Endothelial cell of umbilical vein (primary cell): ENCODE data around the gene MISP. TPM values are rescaled to one million over a fixed set of nuclear protein-coding genes. Genes with fewer than 3 reads are reported as not detected.
"Not testable (repeated sequence)": the region's sequence is repeated elsewhere in the genome, so short reads cannot be mapped to it uniquely, and the experiment has no call there.

ENCODE experiments used
- BruUV-seq: library from RNA; stranded (reverse); fragments of 400-500 nt; replicated peaks from 2 replicates; lab custom pipeline; 2021; lab: Mats Ljungman, UMichigan
- CTCF ChIA-PET: fragments of 300-600, 350-600 bp; sonication (Branson Sonifier 250); formaldehyde crosslinking; loops from one replicate; lab custom pipeline; 2021; ENCODE audit warnings: antibody characterized with exemption, inconsistent platforms; lab: Charles Lee
- POLR2A ChIA-PET: fragments of 300-600, 350-600 bp; sonication (Branson Sonifier 250); formaldehyde crosslinking; loops from one replicate; lab custom pipeline; 2021; ENCODE audit warnings: antibody characterized with exemption, inconsistent platforms; lab: Charles Lee
- DNase-seq: peaks from one replicate; pipeline ENCODE4 v3.0.0-alpha.2; 2011; ENCODE audit warnings: low read depth, low spot score
- FAIRE-seq: peaks from 2 replicates; lab custom pipeline; 2011; peaks lifted over from hg19 to GRCh38; lab: Jason Lieb, UNC
- H2AFZ ChIP-seq: 2 replicates; pipeline ENCODE4 v1.6.0; 2012; ENCODE audit warnings: low read depth, low read length, control low read depth, inconsistent platforms
- H3K27ac ChIP-seq: 2 replicates; pipeline ENCODE4 v1.5.1; 2011; ENCODE audit warnings: low read depth, mild to moderate bottlenecking, control low read depth, low read length, moderate library complexity; ENCODE audit not compliant: insufficient read depth
- H3K27me3 ChIP-seq, 2 experiments: 2 replicates each; pipeline versions ENCODE4 v1.6.0 to v1.6.1; 2011; ENCODE audit warnings: low read length in 2 of 2, mixed read lengths in 1 of 2; ENCODE audit not compliant: control insufficient read depth in 2 of 2, insufficient read depth in 2 of 2
- H3K36me3 ChIP-seq, 2 experiments: 2 replicates in 1 of 2; 3 replicates in 1 of 2; pipeline ENCODE4 v1.5.1; 2011; ENCODE audit warnings: low read length in 2 of 2, mild to moderate bottlenecking in 1 of 2, moderate library complexity in 1 of 2; ENCODE audit not compliant: control insufficient read depth in 2 of 2, insufficient read depth in 2 of 2; ENCODE audit errors: extremely low read depth in 1 of 2
- H3K4me1 ChIP-seq: 3 replicates; pipeline ENCODE4 v1.5.1; 2011; ENCODE audit warnings: mild to moderate bottlenecking, low read length; ENCODE audit not compliant: control insufficient read depth, insufficient read depth; ENCODE audit errors: extremely low read depth
- H3K4me2 ChIP-seq: 2 replicates; pipeline ENCODE4 v1.6.1; 2011; ENCODE audit warnings: low read length, control low read depth, mixed read lengths; ENCODE audit not compliant: insufficient read depth
- H3K4me3 ChIP-seq, 3 experiments: fragments of 200-600 bp in 1 of 3; sonication (generic), shearing (Covaris generic) in 1 of 3; replicated peaks in 1 of 3; 2 replicates each; pipeline ENCODE4 v1.5.1; 2011 to 2016; ENCODE audit warnings: control low read depth in 3 of 3, low read length in 3 of 3, mild to moderate bottlenecking in 2 of 3, inconsistent platforms in 1 of 3, low read depth in 1 of 3, moderate library complexity in 1 of 3; ENCODE audit not compliant: insufficient read depth in 1 of 3
- H3K79me2 ChIP-seq: 2 replicates; pipeline ENCODE4 v1.6.0; 2012; ENCODE audit warnings: low read length, inconsistent platforms; ENCODE audit not compliant: control insufficient read depth, insufficient read depth
- H3K9ac ChIP-seq: replicated peaks from 2 replicates; pipeline ENCODE3; 2011; ENCODE audit warnings: low read length, control low read depth; ENCODE audit not compliant: insufficient read depth; ENCODE audit errors: extremely low read depth
- H3K9me1 ChIP-seq: replicated peaks from 3 replicates; pipeline ENCODE4 v1.6.0; 2011; ENCODE audit warnings: mild to moderate bottlenecking, low read length; ENCODE audit not compliant: control insufficient read depth, insufficient read depth; ENCODE audit errors: extremely low read depth
- H3K9me3 ChIP-seq: replicated peaks from 2 replicates; pipeline ENCODE4 v1.5.1; 2012; ENCODE audit warnings: low read length, inconsistent platforms; ENCODE audit not compliant: control insufficient read depth, insufficient read depth
- H4K20me1 ChIP-seq: replicated peaks from 2 replicates; pipeline ENCODE3; 2011; ENCODE audit warnings: mild to moderate bottlenecking, low read length; ENCODE audit not compliant: control insufficient read depth, insufficient read depth; ENCODE audit errors: extremely low read depth
- FOS ChIP-seq: IDR thresholded peaks from 2 replicates; pipeline ENCODE4 v1.6.1; 2011; ENCODE audit warnings: mild to moderate bottlenecking, low read length, moderate library complexity, borderline replicate concordance; ENCODE audit not compliant: insufficient read depth
- MYC ChIP-seq: IDR thresholded peaks from one replicate; pipeline ENCODE4 v1.6.1; 2011; ENCODE audit warnings: mild to moderate bottlenecking, low read depth, low read length
- POLR2AphosphoS5 ChIP-seq: IDR thresholded peaks from 2 replicates; pipeline ENCODE4 v1.6.1; 2012; ENCODE audit warnings: low read depth, mild to moderate bottlenecking, control low read depth, low read length, moderate library complexity; ENCODE audit not compliant: insufficient read depth
- dilution Hi-C: fragments of 300-500 bp; cut with MboI; formaldehyde crosslinking; loops from one replicate; pipeline ENCODE4 v1.15.0; 2019; ENCODE audit warnings: low sequenced_read_pairs; ENCODE audit not compliant: extremely low pct_ligation_motif_present
- intact Hi-C: fragments of 100-400 bp; cut with micrococcal nuclease; formaldehyde crosslinking; loops from one replicate; pipeline ENCODE4 v1.10.0; 2022
- polyA plus RNA-seq, 4 experiments: library from polyadenylated mRNA; depleted of rRNA in 3 of 4; stranded (reverse) in 3 of 4; unstranded in 1 of 4; fragments of >200 nt; gene quantifications; 2 replicates each; pipeline versions ENCODE4 v1.2.1 to v1.2.3, GENCODE V29; 2011 to 2012; ENCODE audit warnings: missing spikeins in 1 of 4
- total RNA-seq: library from RNA; stranded (reverse); gene quantifications from 2 replicates; pipeline ENCODE4 v1.2.3, GENCODE V29; 2021
- TF ChIP-seq, protein P1 (sequence below), 2 donors: IDR thresholded peaks; 1 replicate in 1 of 2; 2 replicates in 1 of 2; pipeline ENCODE4 v1.5.1; 2011; ENCODE audit warnings: low read length in 2 of 2, mild to moderate bottlenecking in 2 of 2, moderate library complexity in 2 of 2, control low read depth in 1 of 2, inconsistent platforms in 1 of 2, low read depth in 1 of 2; ENCODE audit not compliant: insufficient read depth in 1 of 2; ENCODE audit errors: extremely low read depth in 1 of 2

The MISP gene
- total and polyA plus RNA-seq, 2 donors (not counting 3 experiments of a cell fraction or from before 2014, with no cell fraction given), result not detected

DNA sequence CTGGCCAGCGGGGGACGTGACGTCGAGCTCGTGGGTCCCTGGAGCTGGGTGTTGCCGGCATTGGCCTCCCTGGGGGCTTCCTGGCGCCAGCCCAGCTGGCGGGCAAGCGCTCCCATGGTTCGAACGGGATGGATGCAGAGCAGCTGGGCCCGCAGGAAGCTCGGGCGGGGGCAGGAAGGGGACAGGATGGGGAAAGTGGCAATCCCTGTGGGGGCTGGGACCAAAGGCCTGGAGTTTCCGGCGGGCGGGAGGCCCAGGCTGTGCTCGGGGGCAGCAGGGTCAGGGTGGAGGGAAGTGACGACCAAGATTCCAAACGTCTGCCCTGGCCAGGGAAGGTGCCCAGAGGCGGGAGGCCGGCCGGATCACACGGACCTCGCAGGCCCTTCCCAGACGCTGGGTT is 22.9 kb upstream of the MISP start:
- dilution Hi-C loops, result no loop called here
- no TSS peak for BruUV-seq
- Histone ChIP-seq H3K4me3 (no peak overlapping the region), H3K9me3 (no peaks in the 10 kb centered on the region), H3K4me1 (peaks cover 8% of the 10 kb centered on the region), H2AFZ (peak overlapping the region; percentile 59), H3K36me3 (no peaks in the 10 kb centered on the region), H3K9ac (peak overlapping the region; percentile 33), H3K4me2 (no peak overlapping the region), H4K20me1 (no peaks in the 10 kb centered on the region), H3K27me3 (no peaks in the 10 kb centered on the region), H3K79me2 (no peaks in the 10 kb centered on the region), H3K9me1 (no peaks in the 10 kb centered on the region), H3K27ac (peak overlapping the region; percentile 79)
- POLR2A ChIA-PET, result no interaction called here
- TF ChIP-seq POLR2AphosphoS5 (peak; percentile 75), FOS (peak; percentile 16), MYC (no peak)
- TF ChIP-seq, protein P1, sequence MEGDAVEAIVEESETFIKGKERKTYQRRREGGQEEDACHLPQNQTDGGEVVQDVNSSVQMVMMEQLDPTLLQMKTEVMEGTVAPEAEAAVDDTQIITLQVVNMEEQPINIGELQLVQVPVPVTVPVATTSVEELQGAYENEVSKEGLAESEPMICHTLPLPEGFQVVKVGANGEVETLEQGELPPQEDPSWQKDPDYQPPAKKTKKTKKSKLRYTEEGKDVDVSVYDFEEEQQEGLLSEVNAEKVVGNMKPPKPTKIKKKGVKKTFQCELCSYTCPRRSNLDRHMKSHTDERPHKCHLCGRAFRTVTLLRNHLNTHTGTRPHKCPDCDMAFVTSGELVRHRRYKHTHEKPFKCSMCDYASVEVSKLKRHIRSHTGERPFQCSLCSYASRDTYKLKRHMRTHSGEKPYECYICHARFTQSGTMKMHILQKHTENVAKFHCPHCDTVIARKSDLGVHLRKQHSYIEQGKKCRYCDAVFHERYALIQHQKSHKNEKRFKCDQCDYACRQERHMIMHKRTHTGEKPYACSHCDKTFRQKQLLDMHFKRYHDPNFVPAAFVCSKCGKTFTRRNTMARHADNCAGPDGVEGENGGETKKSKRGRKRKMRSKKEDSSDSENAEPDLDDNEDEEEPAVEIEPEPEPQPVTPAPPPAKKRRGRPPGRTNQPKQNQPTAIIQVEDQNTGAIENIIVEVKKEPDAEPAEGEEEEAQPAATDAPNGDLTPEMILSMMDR (IDR thresholded peaks at IDR 0.05; ENCODE audit: extremely low read depth in 1 of 2, insufficient read depth in 1 of 2, low read depth in 1 of 2, low read length in 2 of 2), result no peak
- CTCF ChIA-PET, result interaction anchor here (0.9 to 1.5 kb wide), 3 partner anchors 18 to 65 kb away, joined by 3 to 9 read pairs (median 3); partner anchors contain the start of gene RNF126
- FAIRE-seq (peak; percentile 87), DNase-seq (peak; percentile 66)
- intact Hi-C loops, result loop anchor here (1.0 kb wide), 2 partner anchors 8 to 48 kb away; no protein-coding TSS in a partner anchor

DNA sequence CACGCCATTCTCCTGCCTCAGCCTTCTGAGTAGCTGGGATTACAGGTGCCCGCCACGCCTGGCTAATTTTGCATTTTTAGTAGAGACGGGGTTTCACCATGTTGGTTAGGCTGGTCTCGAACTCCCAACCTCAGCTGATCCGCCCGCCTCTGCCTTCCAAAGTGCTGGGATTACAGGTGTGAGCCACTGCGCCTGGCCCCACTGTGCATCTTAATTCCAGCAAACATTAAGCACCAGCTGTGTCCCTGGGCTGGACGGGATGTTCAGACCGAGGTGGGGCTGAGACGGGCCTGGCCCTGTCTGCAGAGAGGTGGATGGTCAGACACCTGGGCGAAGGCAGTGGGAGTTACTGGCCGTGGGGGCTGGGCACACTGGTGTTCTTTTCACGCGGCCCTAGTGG is 21.3 kb upstream of the MISP start:
- DNase-seq, H3K9me3 ChIP-seq, H3K9ac ChIP-seq, dilution Hi-C loops, H2AFZ ChIP-seq, H3K9me1 ChIP-seq, BruUV-seq, H3K4me2 ChIP-seq, H3K36me3 ChIP-seq, H3K79me2 ChIP-seq, H4K20me1 ChIP-seq, H3K27ac ChIP-seq, H3K27me3 ChIP-seq, H3K4me1 ChIP-seq, H3K4me3 ChIP-seq, CTCF ChIA-PET, intact Hi-C loops, FAIRE-seq: not testable (repeated sequence)
- POLR2A ChIA-PET, result interaction anchor here (0.7 kb wide), 1 partner anchor 62 kb away, joined by 4 read pairs; no protein-coding TSS in a partner anchor
